Midbrain (tissue), 1 donor: ENCODE measurements around the gene ADCK1.
A peak's percentile ranks its signal among the peaks of the same experiment; 100 is the strongest.
"Not testable (repeated sequence)": the region's sequence is repeated elsewhere in the genome, so short reads cannot be mapped to it uniquely, and the experiment has no call there.

Source experiments
- DNase-seq: peaks from one replicate; lab custom pipeline; 2025; lab: John Stamatoyannopoulos, UW

Gene ADCK1

DNA sequence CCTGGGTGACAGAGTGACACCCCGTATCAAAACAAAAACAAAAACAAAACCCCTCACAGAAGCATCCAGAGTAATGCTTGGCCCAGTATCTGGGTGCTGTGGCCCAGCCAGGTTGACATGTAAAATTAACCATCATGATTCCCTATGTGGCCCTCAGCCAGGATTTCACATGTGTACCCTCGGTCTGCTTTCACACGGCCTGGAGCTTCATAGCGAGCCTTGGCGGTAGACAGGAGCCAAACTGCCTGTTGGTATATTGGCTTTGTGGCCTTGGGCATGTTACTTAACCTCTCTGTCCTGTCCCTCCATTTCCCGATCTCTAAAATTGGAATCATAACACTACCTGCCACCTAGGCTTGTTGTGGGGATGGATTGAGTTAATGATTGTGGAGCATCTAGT is 65.5 kb downstream of the ADCK1 start:
- no peak for DNase-seq

DNA sequence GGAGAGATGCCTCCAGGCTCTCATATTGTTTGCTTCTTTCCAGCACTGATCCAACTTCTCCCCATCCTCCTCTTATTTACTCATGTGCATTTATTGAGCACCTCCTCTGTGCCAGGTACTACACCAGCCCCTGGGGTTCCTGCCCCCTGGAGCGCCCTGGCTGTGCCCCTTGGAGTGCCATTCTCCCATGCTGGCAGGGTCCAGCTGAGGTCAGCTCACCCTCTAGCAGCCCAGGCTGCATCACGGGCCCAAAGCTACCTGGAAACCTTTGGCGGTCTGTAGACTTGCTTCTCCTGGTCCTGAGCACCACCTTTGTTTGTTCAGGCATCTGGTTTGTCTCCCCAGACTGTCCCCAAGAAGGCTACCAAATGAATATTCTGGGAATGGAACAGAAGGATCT is 67.0 kb downstream of the ADCK1 start:
- DNase-seq = no peak

DNA sequence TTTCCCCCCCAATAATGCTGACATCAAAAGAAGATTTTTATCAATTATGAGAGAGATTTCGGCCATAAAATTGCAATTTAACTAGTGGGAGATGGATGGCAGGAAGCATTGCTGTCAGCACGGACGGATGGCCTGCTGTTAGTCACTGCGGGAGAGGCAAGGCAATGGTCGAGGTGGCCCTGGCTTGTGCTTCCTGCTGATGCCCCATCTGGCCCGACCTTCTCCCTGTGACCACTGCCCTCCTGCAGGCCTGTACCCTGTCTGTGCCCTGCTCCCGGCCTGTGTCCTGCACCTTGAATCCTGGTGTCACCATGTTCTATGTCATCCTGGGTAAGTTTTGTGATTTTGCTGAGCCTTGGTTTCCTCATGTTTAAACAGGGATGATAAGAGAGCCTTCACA is 67.6 kb downstream of the ADCK1 start:
- DNase-seq = no peak

DNA sequence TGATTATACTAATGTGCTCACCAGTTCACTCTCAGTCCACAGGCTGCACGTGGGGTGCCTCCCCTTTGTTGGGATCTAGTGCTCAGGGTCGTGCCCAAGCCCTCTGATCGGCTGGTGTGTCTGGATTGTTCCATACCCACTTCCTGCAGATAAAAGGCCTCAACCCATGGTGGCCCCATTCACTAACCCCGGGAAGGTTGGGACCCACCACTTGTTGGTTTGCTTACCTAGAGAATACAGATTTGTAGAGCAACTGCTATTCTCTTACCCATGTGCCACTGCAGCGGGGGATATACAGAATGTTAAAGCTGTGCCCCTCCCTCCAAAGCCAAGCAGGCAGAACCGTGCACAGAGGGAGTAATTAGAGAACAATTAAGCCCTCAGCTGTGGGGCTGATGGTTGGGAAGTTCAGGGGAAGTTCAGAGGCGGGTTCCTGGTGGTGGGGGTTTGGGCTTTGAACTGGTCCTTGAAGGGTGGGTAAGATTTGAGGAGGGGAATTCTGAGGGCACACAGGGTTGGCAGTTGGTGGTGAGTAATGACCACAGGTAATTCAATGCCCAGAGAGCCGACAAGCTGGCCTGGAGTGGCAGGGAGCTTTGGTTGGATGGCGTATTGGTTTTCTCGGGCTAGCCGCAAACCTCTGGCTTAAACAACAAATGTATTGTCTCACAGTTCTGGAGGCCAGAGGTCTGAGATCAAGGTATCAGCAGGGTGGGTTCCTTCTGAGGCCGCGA is 68.8 kb downstream of the ADCK1 start:
- no peak for DNase-seq

DNA sequence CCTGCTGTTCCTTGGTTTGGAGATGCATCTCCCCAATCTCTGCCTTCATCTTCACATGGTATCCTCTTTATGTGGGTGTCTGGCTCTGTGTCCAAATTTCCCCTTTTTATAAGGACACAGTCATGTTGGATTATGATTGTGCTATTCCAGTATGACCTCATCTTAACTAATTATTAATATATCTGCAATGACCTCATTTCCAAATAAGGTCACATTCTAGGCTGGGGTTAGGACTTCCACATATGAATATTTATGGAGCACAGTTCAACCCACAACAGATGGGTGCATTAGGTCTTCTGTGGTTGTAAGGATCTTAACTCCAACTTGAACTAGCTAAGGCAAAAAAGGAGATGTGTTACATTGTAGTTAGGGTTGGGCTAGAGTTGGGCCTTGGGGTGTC is 69.4 kb downstream of the ADCK1 start:
- DNase-seq = no peak

- DNase-seq = no peak
Observed at GRCh38 chr14:77870646-77871045, 70.7 kb downstream of the ADCK1 start.

- DNase-seq = no peak
Observed at GRCh38 chr14:77872152-77872551, 72.2 kb downstream of the ADCK1 start.

DNA sequence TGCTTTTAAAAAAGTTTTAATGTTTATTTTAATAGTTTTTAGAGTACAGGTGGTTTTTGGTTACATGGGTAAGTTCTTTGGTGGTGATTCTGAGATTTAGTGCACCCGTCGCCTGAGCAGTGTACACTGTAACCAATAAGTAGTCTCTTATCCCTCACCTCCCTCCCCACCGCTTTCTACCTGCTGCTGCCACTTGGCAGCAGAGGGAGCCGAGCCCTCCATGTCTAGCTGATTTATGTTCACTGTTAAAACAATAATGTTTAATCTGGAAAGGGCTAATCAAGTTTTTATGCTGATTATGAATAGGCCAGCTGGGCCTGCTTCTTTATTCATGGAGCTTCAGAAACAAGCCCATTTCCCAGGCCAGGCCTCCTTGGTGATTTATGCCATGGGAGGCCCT is 73.1 kb downstream of the ADCK1 start:
- DNase-seq = no peak

DNA sequence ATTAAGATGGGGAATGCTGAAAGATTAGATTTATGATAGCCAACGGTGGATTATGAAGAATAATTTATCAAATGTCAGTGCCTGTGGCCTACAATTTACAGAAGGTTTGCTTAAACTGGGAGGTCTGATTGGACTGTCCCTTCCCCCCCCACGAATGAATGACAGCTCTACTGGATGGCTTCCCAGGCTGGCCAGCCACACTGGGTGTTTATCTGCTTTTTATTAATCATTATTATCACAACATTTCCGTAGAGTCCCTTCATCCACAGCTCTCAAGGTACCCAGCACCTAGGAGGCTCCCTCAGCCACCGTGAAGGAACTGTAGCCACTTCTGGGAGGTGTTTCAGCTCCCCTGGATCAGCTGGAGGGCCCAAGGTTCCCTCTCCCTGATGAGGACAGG is 78.9 kb downstream of the ADCK1 start:
- DNase-seq = no peak

DNA sequence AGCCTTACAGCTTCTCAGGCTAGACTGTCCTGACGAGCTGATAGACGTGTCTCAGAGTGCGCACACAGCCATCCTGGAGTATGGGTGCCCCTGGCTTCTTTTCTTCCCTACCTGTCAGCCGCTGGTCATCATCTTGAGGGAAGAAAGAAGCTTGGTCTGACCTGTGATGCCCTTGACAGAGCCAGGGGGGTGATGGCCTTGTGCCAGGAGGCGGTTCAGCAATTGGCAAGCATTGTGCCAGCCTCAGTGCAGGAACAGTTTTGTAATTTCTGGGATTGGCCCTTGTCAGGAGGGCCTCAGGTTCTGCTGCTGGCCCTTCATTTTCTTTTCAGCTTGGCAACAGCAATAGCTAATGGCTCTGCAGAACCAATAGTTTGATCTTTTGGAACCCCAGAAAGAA is 80.1 kb downstream of the ADCK1 start:
- no peak for DNase-seq

GRCh38 chr14:77882098-77882497 is 82.2 kb downstream of the ADCK1 start:
- peak; percentile 17 for DNase-seq

DNA sequence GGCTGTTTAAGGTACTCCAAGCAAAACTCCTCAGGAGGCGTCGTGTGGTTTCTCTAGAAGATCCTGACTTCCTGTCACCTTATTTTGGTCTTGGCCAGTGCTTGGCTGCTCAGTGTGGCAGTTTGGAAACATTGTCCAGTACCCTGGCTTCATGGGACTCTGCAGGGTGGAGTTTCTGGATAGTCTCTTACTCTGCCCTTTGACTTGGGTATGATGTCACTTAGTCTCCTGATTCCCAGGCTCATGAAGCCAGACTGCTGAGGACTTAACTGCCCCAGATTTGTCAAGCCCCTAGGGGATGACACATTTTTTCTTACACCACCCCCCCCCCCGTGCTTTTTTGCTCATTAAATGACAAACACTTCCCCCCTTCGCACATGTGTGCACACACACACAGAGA is 82.7 kb downstream of the ADCK1 start:
- no peak for DNase-seq

DNA sequence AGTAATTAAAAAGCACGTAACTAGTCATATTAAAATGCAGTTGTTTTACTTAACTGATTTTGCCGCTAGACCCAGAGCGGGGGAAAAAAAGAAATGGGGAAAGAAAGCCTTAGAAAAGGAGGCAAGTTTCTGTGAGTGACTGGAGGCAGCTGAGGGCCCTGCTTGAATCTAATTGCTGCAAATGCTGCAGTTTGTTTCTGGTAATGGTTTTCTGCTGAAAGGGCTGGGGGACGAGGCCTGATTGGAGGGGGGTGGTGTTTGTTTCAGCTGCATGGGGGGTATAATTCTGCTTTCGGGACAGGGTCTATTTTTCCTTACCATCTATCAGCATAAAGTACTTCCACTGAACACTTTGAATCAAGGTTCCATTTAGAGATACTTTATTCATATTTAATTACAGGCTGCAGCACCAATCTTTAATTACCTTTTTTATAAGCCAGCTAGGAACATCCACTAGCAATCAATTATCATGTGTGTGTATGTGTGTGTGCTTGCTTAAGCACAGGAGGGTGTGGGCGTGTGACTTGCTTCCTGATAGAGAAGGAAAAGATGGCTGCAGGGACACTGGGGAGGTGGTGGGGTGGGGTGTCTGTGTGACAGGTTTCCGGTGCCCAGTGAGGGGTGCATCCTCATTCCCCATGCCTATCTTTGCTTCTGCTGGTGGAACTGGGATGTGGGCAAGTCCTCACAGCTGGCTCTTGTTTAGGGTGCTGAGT is 83.4 kb downstream of the ADCK1 start:
- DNase-seq = no peak

DNA sequence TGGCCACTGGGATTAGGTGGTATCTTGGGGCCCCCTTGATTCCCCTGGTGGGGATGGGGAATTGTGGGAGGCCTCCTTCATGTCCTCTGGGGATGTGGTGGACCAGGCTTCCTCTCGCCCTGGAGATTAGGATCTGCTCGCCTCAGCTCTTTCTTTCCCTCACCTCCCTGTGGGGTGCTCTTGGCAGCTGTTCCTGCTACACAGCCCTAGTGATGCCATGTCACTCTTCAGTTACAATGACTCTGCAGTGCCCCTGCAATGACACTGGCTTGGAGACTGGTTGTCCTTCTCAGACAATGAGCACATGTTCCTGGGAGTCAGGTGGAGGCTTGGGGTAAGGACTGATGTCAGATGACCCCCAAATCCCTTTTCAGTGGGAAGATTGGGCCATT is 83.9 kb downstream of the ADCK1 start:
- no peak for DNase-seq

DNA sequence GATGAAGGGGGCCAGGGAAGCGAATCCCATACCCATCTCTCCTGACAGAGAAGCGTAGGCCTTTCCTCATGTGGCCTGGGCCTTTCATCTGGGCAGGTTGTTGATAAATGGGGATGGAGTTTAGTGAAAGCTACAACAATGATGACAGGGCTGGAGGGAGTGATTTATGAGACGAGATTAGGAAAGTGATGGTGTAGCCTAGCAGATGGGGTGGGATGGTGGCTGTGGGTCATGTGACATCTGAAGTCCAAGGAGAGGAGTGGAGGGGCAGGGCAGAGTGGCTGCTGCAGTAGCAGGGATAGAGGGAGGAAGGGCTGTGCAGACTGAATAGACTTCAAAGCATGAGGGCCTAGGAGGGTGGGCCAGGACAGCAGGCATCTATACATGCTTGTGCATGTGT is 85.5 kb downstream of the ADCK1 start:
- no peak for DNase-seq

GRCh38 chr14:77886010-77886409 is 86.1 kb downstream of the ADCK1 start:
- no peak for DNase-seq

- not testable (repeated sequence) for DNase-seq
Observed at GRCh38 chr14:77888903-77889302, 89.0 kb downstream of the ADCK1 start.

DNA sequence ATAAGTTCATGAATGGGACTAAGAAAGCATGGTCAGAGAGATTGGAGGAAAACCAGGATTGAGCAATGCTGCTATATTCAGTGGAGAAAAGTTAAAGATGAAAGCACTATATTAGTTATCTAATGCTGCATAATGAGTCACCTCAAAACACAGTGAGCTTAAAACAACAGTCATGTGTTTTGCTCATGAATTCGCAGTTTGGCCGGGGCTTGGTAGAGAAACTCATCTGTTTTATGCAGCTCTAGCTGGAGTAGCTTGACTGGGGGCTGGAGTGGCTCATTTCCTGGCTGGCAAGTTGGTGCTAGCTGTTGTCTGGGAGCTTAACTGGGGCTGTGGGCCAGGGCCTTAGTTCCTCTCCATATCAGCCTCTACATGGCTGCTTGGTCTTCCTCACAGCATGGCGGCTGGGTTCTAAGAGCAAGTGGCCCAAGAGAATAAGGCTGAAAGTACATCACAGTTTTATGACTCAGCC is 90.1 kb downstream of the ADCK1 start:
- no peak for DNase-seq

DNA sequence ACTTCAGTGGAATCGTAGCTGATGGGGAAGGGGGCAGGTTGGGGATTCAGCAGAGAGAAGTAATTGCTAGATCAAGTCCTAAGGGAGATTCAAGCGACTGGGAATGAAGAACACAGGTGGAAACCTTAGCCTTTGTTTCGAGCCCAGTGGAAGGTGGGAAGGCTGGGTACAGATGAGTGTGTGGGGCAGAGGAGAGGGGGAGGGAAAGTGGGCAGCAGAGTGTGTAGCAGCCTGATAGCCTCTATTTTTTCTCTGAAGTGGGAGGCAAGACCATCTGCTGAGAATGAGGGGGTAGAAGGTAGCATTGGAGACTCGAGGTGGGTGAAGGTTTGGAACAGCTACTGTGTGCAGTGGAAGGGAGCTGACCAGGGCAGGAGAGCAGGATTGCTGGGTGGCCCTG is 91.0 kb downstream of the ADCK1 start:
- no peak for DNase-seq

DNA sequence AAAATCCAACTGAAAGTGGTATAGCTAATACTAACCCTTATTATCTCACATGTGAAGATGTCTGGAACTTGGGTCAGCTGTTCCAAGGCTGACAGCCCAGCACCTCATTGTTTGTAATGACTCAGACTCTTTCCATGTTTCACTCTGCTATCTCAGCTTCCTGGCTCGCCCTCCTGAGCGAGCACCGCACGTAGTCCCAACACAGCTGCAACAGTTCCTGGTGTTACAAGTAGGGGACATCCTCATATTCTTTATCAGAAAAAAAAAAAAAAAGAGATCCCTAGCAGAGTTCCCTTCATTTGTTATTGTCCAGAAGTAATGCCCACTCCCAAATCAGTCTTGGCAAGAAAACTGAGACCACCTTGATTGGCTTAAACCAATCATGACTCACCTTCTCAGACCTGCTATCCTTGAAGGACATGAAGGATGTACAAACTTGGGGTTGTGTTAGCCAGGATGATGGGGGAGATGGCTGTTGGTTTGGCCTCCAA is 92.5 kb downstream of the ADCK1 start:
- DNase-seq = no peak

GRCh38 chr14:77892890-77893484 is 93.1 kb downstream of the ADCK1 start:
- DNase-seq = no peak

- no peak for DNase-seq
Observed at GRCh38 chr14:77897374-77897773, 97.5 kb downstream of the ADCK1 start.

DNA sequence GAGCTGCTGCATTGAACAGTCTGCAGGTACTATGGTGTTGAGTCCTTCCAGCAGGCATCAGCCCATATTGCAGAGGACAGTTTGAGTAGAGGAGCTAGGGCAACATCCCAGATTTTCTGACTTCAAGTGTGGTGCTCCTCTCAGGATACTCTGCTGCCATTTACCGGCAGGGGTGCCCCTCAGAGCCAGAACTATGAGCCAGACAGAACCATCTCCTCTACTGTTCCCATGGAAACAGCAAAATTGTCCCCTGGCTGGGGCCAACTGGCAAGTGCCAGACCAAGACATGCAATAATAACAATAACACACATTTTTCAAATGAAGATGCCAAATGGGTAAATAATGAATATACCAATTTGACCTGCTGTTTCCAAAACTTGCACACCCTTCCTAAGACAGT is 102.9 kb downstream of the ADCK1 start:
- no peak for DNase-seq
